ENCODE measurements around the gene CCSER2. TPM values are rescaled to one million over a fixed set of nuclear protein-coding genes. Genes with fewer than 3 reads are reported as not detected.

CCSER2 gene
- total RNA-seq, 1 donor from 2014 or later = 18.5 TPM

DNA sequence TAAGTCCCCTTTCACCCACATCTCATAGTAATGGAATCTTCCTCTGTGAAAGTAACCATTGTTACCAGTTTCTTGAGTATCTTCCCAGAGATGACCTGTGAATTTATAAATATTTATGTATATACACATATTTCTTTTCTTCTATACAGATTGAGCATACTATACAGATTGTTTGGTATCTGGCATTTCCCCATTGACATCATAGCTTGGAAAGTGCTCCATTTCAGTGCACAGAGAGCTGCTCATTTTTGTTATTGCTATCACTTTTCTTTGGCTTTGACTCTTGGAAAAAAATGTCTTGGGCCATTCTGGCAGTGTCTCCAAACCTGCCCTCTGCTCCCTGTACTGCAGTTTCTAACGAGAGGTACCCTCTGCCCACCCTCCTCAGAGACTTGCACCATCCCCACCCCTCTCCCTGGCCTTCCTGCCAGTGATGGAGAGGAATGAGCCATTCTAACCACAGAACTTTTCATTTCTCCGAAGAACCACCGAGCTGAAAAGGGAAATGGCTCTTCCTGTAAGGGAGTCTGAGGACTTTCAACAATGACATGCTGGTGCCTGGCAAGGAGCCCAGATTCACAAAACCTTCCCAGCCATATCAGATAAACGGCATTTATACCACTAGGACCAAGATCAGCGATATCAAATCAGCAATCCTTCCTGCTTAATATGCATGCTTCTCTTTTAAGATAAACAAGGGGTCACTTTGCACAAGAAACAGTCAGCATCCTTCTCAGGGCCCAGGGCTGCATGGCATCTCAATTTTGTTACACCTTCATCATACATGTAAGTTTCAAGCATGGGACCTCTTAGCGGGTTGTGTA lies 19.7 kb upstream of the CCSER2 start:
- Histone ChIP-seq H3K27me3 (no peaks in the 10 kb centered on the region), H3K4me3 (no peak overlapping the region), H3K36me3 (no peaks in the 10 kb centered on the region), H3K27ac (no peak overlapping the region), H3K4me1 (peaks cover 0 to 8% of the 10 kb centered on the region in 2 donors), H3K9me3 (no peaks in the 10 kb centered on the region)
- intact Hi-C loops (cut with DNase I) = no loop called here
- TF ChIP-seq, protein P1, sequence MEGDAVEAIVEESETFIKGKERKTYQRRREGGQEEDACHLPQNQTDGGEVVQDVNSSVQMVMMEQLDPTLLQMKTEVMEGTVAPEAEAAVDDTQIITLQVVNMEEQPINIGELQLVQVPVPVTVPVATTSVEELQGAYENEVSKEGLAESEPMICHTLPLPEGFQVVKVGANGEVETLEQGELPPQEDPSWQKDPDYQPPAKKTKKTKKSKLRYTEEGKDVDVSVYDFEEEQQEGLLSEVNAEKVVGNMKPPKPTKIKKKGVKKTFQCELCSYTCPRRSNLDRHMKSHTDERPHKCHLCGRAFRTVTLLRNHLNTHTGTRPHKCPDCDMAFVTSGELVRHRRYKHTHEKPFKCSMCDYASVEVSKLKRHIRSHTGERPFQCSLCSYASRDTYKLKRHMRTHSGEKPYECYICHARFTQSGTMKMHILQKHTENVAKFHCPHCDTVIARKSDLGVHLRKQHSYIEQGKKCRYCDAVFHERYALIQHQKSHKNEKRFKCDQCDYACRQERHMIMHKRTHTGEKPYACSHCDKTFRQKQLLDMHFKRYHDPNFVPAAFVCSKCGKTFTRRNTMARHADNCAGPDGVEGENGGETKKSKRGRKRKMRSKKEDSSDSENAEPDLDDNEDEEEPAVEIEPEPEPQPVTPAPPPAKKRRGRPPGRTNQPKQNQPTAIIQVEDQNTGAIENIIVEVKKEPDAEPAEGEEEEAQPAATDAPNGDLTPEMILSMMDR (IDR thresholded peaks at IDR 0.05) = no peak
- DNase-seq (ENCODE audit: low spot score in 2 of 2) = no peak

DNA sequence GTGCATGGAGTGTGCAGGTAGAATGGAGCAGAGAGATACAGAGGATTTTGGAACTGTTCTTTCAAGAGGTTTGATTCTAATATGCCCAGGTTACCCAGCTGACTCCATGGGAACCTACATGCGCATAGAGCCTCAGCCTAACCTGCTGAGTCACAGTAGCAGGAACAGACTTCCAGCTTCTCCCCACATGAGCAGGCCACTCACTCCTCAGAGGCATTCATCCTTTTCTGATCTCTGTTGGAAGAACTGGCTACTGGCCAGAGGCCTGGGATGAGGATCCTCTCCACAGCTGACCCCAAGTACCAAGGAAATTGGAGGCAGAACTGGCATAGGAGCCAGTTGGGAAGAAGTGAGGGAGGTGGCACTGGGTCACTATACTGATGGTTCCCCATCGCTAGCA lies 17.9 kb upstream of the CCSER2 start:
- TF ChIP-seq, protein P1 (IDR thresholded peaks at IDR 0.05) = no peak
- Histone ChIP-seq H3K27ac (no peak overlapping the region), H3K4me1 (peaks cover 0 to 8% of the 10 kb centered on the region in 2 donors)

DNA sequence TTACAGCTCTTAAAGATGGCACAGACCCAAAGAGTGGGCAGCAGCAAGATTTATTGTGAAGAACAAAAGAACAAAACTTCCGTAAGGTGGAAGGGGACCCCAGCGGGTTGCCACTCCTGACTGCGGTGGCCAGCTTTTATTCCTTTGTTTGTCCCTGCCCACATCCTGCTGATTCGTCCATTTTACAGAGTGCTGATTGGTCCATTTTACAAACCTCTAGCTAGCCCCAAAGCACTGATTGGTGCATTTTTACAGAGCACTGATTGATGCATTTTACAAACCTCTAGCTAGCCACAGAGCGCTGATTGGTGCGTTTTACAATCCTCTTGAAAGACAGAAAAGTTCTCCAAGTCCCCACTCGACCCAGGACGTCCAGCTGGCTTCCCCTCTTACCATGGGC lies 16.8 kb upstream of the CCSER2 start:
- peaks cover 0 to 8% of the 10 kb centered on the region in 2 donors for H3K4me1 ChIP-seq
- no peak for DNase-seq (ENCODE audit: low spot score in 2 of 2)
- H3K27me3 ChIP-seq = no peaks in the 10 kb centered on the region
- intact Hi-C loops (cut with DNase I) = no loop called here
- no peak overlapping the region for H3K27ac ChIP-seq
- TF ChIP-seq, protein P1 (IDR thresholded peaks at IDR 0.05) = no peak
- H3K9me3 ChIP-seq = no peaks in the 10 kb centered on the region
- H3K4me3 ChIP-seq = no peak overlapping the region
- H3K36me3 ChIP-seq = no peaks in the 10 kb centered on the region

More for the DNA sequence above, 17.9 kb upstream of the CCSER2 start:
- Histone ChIP-seq H3K36me3 (no peaks in the 10 kb centered on the region), H3K27me3 (no peaks in the 10 kb centered on the region), H3K9me3 (no peaks in the 10 kb centered on the region), H3K4me3 (no peak overlapping the region)
- no peak for DNase-seq (ENCODE audit: low spot score in 2 of 2)
- intact Hi-C loops (cut with DNase I) = no loop called here

DNA sequence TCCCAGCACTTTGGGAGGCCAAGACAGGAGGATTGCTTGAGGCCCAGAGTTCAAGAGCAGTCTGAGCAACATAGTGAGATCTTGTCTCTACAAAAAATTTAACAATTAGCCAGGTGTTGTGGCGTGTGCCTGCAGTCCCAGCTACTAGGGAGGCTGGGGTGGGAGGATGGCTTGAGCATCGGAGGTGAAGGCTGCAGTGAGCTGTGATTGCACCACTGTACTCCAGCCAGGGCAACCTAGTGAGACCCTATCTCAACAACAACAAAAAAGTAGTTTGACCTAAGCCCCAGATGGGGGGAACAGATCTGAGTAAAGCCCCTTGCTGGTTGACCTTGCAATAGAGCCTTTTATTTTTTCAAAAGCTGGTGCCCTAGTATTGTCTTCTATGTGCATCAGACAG lies 15.6 kb upstream of the CCSER2 start:
- intact Hi-C loops (cut with DNase I) = no loop called here
- Histone ChIP-seq H3K4me1 (peaks cover 0 to 8% of the 10 kb centered on the region in 2 donors), H3K36me3 (no peaks in the 10 kb centered on the region), H3K4me3 (no peak overlapping the region), H3K27ac (no peak overlapping the region), H3K27me3 (no peaks in the 10 kb centered on the region), H3K9me3 (no peaks in the 10 kb centered on the region)
- no peak for DNase-seq (ENCODE audit: low spot score in 2 of 2)
- TF ChIP-seq, protein P1 (IDR thresholded peaks at IDR 0.05) = no peak

DNA sequence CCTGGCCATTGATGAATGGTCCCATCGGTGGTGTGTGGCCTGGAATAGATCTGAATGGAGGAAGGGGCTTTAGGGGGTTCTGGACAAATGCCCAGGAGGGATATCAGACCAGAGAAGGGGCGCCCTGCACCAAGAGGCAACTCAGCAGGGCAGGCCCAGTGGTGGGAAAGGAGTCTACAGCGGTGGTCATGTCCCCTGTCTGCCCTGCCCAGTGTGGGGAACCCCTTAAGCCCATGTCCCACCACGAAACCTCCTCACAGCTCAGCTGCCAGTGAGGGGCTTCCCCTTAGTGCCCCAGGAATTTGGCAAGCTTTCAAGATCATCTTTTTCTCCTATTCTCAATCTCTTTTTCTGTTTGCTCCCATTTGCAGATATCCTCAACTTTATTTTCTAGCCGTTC lies 14.1 kb upstream of the CCSER2 start:
- DNase-seq (ENCODE audit: low spot score in 2 of 2) = no peak
- Histone ChIP-seq H3K4me1 (no peaks in the 10 kb centered on the region), H3K27me3 (no peaks in the 10 kb centered on the region), H3K27ac (no peak overlapping the region), H3K9me3 (no peaks in the 10 kb centered on the region), H3K4me3 (no peak overlapping the region), H3K36me3 (no peaks in the 10 kb centered on the region)
- TF ChIP-seq, protein P1 (IDR thresholded peaks at IDR 0.05) = no peak
- intact Hi-C loops (cut with DNase I) = no loop called here
